ENCODE data around the gene ZC3H4.

GRCh38 chr19:47120470-47121067 lies 7.0 kb upstream of the ZC3H4 start:
- TF ChIP-seq POLR2AphosphoS5 (IDR thresholded peaks at IDR 0.05) = no peak
- no peak for TF ChIP-seq CTCF (IDR thresholded peaks at IDR 0.05)
- no peak for TF ChIP-seq POLR2A (IDR thresholded peaks at IDR 0.05)
- TF ChIP-seq EP300 (IDR thresholded peaks at IDR 0.05) = no peak

All from gastroesophageal sphincter (tissue), 3 donors.